T47D (cell line): ENCODE results near the gene NEGR1.

Experiments used
- DNase-seq, 2 experiments: peaks; one replicate each; pipeline versions ENCODE4 v3.0.0 to v3.0.0-alpha.2; 2011 to 2012; ENCODE audit warnings: low read depth in 1 of 2, low spot score in 1 of 2
- JUND ChIP-seq: IDR thresholded peaks from 2 replicates; pipeline ENCODE4 v1.6.1; 2012; ENCODE audit warnings: low read depth
- in situ Hi-C: cut with HindIII; loops from 2 replicates; pipeline ENCODE4 v1.10.0; 2016; ENCODE audit warnings: low sequenced_read_pairs, low pct_unique_long_range_greater_than_20kb

NEGR1 gene

GRCh38 chr1:72037745-72038343 lies 244.5 kb downstream of the NEGR1 start:
- peak in 1 of 2 experiments; percentile 60 for DNase-seq
- in situ Hi-C loops, result no loop called here
- TF ChIP-seq JUND, result no peak

GRCh38 chr1:72034827-72035226 lies 247.5 kb downstream of the NEGR1 start:
- no peak for DNase-seq
- in situ Hi-C loops, result no loop called here
- no peak for TF ChIP-seq JUND

- TF ChIP-seq JUND, result no peak
- no peak for DNase-seq
- in situ Hi-C loops, result no loop called here
Observed at GRCh38 chr1:72023063-72023930, 259.0 kb downstream of the NEGR1 start.

GRCh38 chr1:72018562-72018961 lies 263.8 kb downstream of the NEGR1 start:
- no peak for DNase-seq
- no peak for TF ChIP-seq JUND
- in situ Hi-C loops, result no loop called here

- TF ChIP-seq JUND, result no peak
- DNase-seq, result no peak
- in situ Hi-C loops, result no loop called here
Observed at GRCh38 chr1:72015006-72015405, 267.3 kb downstream of the NEGR1 start.

GRCh38 chr1:72013161-72013560 lies 269.2 kb downstream of the NEGR1 start:
- no peak for TF ChIP-seq JUND
- in situ Hi-C loops, result no loop called here
- no peak for DNase-seq

GRCh38 chr1:72011721-72012120 lies 270.6 kb downstream of the NEGR1 start:
- no peak for TF ChIP-seq JUND
- in situ Hi-C loops, result no loop called here
- DNase-seq, result no peak

- in situ Hi-C loops, result no loop called here
- DNase-seq, result no peak
- TF ChIP-seq JUND, result no peak
Observed at GRCh38 chr1:72010094-72010431, 272.3 kb downstream of the NEGR1 start.

- in situ Hi-C loops, result no loop called here
- TF ChIP-seq JUND, result no peak
Observed at GRCh38 chr1:72009173-72010093, 272.9 kb downstream of the NEGR1 start.

GRCh38 chr1:72007312-72007711 lies 275.0 kb downstream of the NEGR1 start:
- in situ Hi-C loops, result no loop called here
- no peak for DNase-seq
- no peak for TF ChIP-seq JUND

More at GRCh38 chr1:72009173-72010093, 272.9 kb downstream of the NEGR1 start:
- no peak for DNase-seq

GRCh38 chr1:72006092-72006491 lies 276.2 kb downstream of the NEGR1 start:
- no peak for TF ChIP-seq JUND

GRCh38 chr1:72003092-72003491 lies 279.2 kb downstream of the NEGR1 start:
- in situ Hi-C loops, result no loop called here
- TF ChIP-seq JUND, result no peak
- no peak for DNase-seq

More at GRCh38 chr1:72006092-72006491, 276.2 kb downstream of the NEGR1 start:
- in situ Hi-C loops, result no loop called here
- DNase-seq, result no peak
